IMR-90 (cell line): ENCODE results near the gene WDR49. TPM values are rescaled to one million over a fixed set of nuclear protein-coding genes. Genes with fewer than 3 reads are reported as not detected.

Source experiments
- ATAC-seq: fragments of 200-7000 bp; cut with Tn5 transposase; 2 replicates; pipeline ENCODE4 v1.9.1; 2020; ENCODE audit warnings: low read depth, mild to moderate bottlenecking, moderate library complexity
- BruUV-seq: library from RNA; stranded (reverse); fragments of 400-500 nt; replicated peaks from 2 replicates; lab custom pipeline; 2021; lab: Mats Ljungman, UMichigan
- CTCF ChIA-PET: fragments of 300-600 bp; formaldehyde crosslinking; extraction: SDS; loops from one replicate; lab custom pipeline; 2021; ENCODE audit warnings: antibody characterized with exemption; lab: Yijun Ruan, JAX
- POLR2A ChIA-PET: fragments of 300-600 bp; sonication (Branson Sonifier 250); formaldehyde crosslinking; loops from one replicate; lab custom pipeline; 2022; ENCODE audit warnings: antibody characterized with exemption; ENCODE audit not compliant: unreplicated experiment; lab: Charles Lee
- DNase-seq: peaks from one replicate; pipeline ENCODE4 v3.0.0; 2013
- H2AFZ ChIP-seq: replicated peaks from 2 replicates; pipeline ENCODE3; 2013; ENCODE audit warnings: low read length, mild to moderate bottlenecking; ENCODE audit not compliant: poor library complexity
- H2AK5ac ChIP-seq: 2 replicates; pipeline ENCODE4 v1.6.1; 2013; ENCODE audit warnings: low read depth, low read length, inconsistent platforms
- H2AK9ac ChIP-seq: replicated peaks from 2 replicates; pipeline ENCODE3; 2013; ENCODE audit warnings: mild to moderate bottlenecking, low read depth, low read length, moderate library complexity; ENCODE audit not compliant: poor library complexity
- H2BK120ac ChIP-seq: 2 replicates; pipeline ENCODE4 v1.6.1; 2013; ENCODE audit warnings: low read depth, low read length, inconsistent platforms
- H2BK15ac ChIP-seq: 3 replicates; pipeline ENCODE4 v1.6.1; 2013; ENCODE audit warnings: low read depth, low read length, inconsistent platforms
- H2BK20ac ChIP-seq: 2 replicates; pipeline ENCODE4 v1.6.1; 2013; ENCODE audit warnings: low read depth, mild to moderate bottlenecking, inconsistent platforms, low read length, moderate library complexity
- H2BK5ac ChIP-seq: 2 replicates; pipeline ENCODE4 v1.6.1; 2013; ENCODE audit warnings: mild to moderate bottlenecking, low read depth, low read length, inconsistent platforms; ENCODE audit not compliant: poor library complexity, severe bottlenecking
- H3K14ac ChIP-seq: replicated peaks from 2 replicates; pipeline ENCODE4 v1.6.1; 2013; ENCODE audit warnings: low read depth, low read length, inconsistent platforms
- H3K18ac ChIP-seq: 2 replicates; pipeline ENCODE4 v1.6.1; 2013; ENCODE audit warnings: low read depth, low read length, control low read depth
- H3K23ac ChIP-seq: 2 replicates; pipeline ENCODE4 v1.6.1; 2013; ENCODE audit warnings: low read depth, low read length, inconsistent platforms
- H3K27ac ChIP-seq: 2 replicates; pipeline ENCODE4 v1.5.1; 2013; ENCODE audit warnings: mild to moderate bottlenecking, control low read depth, low read length; ENCODE audit not compliant: insufficient read depth
- H3K27me3 ChIP-seq: 2 replicates; pipeline ENCODE4 v1.6.1; 2013; ENCODE audit warnings: low read length; ENCODE audit not compliant: control insufficient read depth, insufficient read depth
- H3K36me3 ChIP-seq: 2 replicates; pipeline ENCODE4 v1.6.1; 2013; ENCODE audit warnings: low read length, mixed read lengths; ENCODE audit not compliant: control insufficient read depth, insufficient read depth
- H3K4ac ChIP-seq: 2 replicates; pipeline ENCODE4 v1.6.1; 2013; ENCODE audit warnings: low read depth, low read length, inconsistent platforms
- H3K4me1 ChIP-seq: 2 replicates; pipeline ENCODE4 v1.6.1; 2013; ENCODE audit warnings: low read length, mixed read lengths; ENCODE audit not compliant: control insufficient read depth, insufficient read depth
- H3K4me2 ChIP-seq: 2 replicates; pipeline ENCODE4 v1.6.1; 2013; ENCODE audit warnings: low read depth, mild to moderate bottlenecking, control low read depth, low read length, moderate library complexity
- H3K4me3 ChIP-seq: 2 replicates; pipeline ENCODE4 v1.5.1; 2013; ENCODE audit warnings: low read depth, mild to moderate bottlenecking, control low read depth, low read length, moderate library complexity; ENCODE audit not compliant: insufficient read depth
- H3K56ac ChIP-seq: 2 replicates; pipeline ENCODE4 v1.6.1; 2013; ENCODE audit warnings: low read length, inconsistent platforms; ENCODE audit not compliant: insufficient read depth; ENCODE audit errors: extremely low read depth
- H3K79me1 ChIP-seq, 2 experiments: 2 replicates each; pipeline ENCODE4 v1.6.1; 2013; ENCODE audit warnings: low read length in 2 of 2, inconsistent platforms in 1 of 2, low read depth in 1 of 2
- H3K9ac ChIP-seq: 2 replicates; pipeline ENCODE4 v1.6.1; 2013; ENCODE audit warnings: low read depth, low read length, control low read depth
- H3K9me1 ChIP-seq: 2 replicates; pipeline ENCODE4 v1.6.1; 2013; ENCODE audit warnings: low read length, inconsistent platforms; ENCODE audit not compliant: insufficient read depth
- H3K9me3 ChIP-seq: 2 replicates; pipeline ENCODE4 v1.6.1; 2013; ENCODE audit warnings: low read length; ENCODE audit not compliant: control insufficient read depth, insufficient read depth
- H4K20me1 ChIP-seq: 2 replicates; pipeline ENCODE4 v1.6.1; 2013; ENCODE audit warnings: low read length, inconsistent platforms; ENCODE audit not compliant: insufficient read depth
- H4K5ac ChIP-seq: 2 replicates; pipeline ENCODE4 v1.6.1; 2013; ENCODE audit warnings: mild to moderate bottlenecking, low read depth, low read length, control low read depth
- H4K8ac ChIP-seq, 2 experiments: 2 replicates each; pipeline ENCODE4 v1.6.1; 2013; ENCODE audit warnings: low read depth in 2 of 2, low read length in 2 of 2, control low read depth in 1 of 2, inconsistent platforms in 1 of 2
- H4K91ac ChIP-seq: 2 replicates; pipeline ENCODE4 v1.6.1; 2013; ENCODE audit warnings: low read depth, low read length, inconsistent platforms; ENCODE audit not compliant: insufficient read depth
- CHD1 ChIP-seq: IDR thresholded peaks from 2 replicates; pipeline ENCODE4 v1.6.1; 2012; ENCODE audit warnings: low read depth, low read length, improper control_type of control experiment
- ELK1 ChIP-seq: fragments of 150-350 bp; IDR thresholded peaks from 2 replicates; pipeline ENCODE4 v1.6.1; 2016; ENCODE audit warnings: low read depth, mild to moderate bottlenecking, low read length, moderate library complexity, borderline replicate concordance
- MXI1 ChIP-seq: IDR thresholded peaks from 2 replicates; pipeline ENCODE4 v1.6.1; 2012; ENCODE audit warnings: low read depth, mild to moderate bottlenecking, low read length, moderate library complexity, borderline replicate concordance
- RAD21 ChIP-seq: IDR thresholded peaks from 2 replicates; pipeline ENCODE4 v1.6.1; 2012; ENCODE audit warnings: low read length, improper control_type of control experiment
- RCOR1 ChIP-seq: IDR thresholded peaks from 2 replicates; pipeline ENCODE4 v1.6.1; 2012; ENCODE audit warnings: mild to moderate bottlenecking, low read length, improper control_type of control experiment; ENCODE audit not compliant: insufficient replicate concordance
- RFX5 ChIP-seq: IDR thresholded peaks from 2 replicates; pipeline ENCODE4 v1.8.0; 2012; ENCODE audit warnings: low read depth, mild to moderate bottlenecking, low read length, moderate library complexity
- WGBS, 2 experiments: methylation state at CpG; one replicate each; pipeline versions ENCODE4 v1.1.5 to v1.1.7; 2013; ENCODE audit warnings: missing lambda C conversion rate in 2 of 2; ENCODE audit not compliant: insufficient read length in 1 of 2; ENCODE audit errors: extremely low coverage in 2 of 2; 5-methylcytosine and 5-hydroxymethylcytosine counted together
- dilution Hi-C: fragments of 300-500 bp; cut with HindIII; formaldehyde crosslinking; loops from one replicate; pipeline ENCODE4 v1.14.3; 2018; ENCODE audit warnings: low sequenced_read_pairs; ENCODE audit not compliant: unreplicated experiment
- in situ Hi-C: fragments of 300-500 bp; cut with MboI; formaldehyde crosslinking; loops from 3 replicates; pipeline ENCODE4 v1.14.3; 2019; ENCODE audit warnings: low sequenced_read_pairs, inconsistent platforms, mixed read lengths
- intact Hi-C: fragments of 100-400 bp; cut with micrococcal nuclease; formaldehyde crosslinking; loops from 2 replicates; pipeline ENCODE4 v1.10.0; 2022
- polyA plus RNA-seq, 3 experiments: library from polyadenylated mRNA; depleted of rRNA; stranded (reverse); fragments of >200 nt; gene quantifications; 2 replicates each; pipeline ENCODE4 v1.2.3, GENCODE V29; 2012; ENCODE audit warnings: low replicate concordance in 1 of 3
- total RNA-seq: library from RNA; depleted of rRNA; stranded (reverse); fragments of >200 nt; gene quantifications from 2 replicates; pipeline ENCODE4 v1.2.3, GENCODE V29; 2012

Gene WDR49
- total and polyA plus RNA-seq, 2 of the 4 experiments (the other 2 are of a cell fraction) = not detected

DNA sequence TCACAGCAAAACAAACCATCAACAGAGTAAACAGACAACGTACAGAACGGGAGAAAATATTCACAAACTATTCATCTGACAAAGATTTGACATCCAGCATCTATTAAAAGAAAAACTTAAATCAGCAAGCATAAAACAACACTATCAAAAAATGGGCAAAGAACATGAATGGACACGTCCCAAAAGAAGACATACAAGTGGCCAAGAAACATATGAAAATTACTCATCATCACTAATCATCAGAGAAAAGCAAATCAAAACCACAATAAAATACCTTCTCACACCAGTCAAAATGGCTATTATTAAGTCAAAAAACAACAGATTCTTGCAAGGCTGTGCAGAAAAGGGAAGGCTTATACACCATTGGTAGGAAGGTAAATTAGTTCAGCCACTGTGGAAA lies 166.2 kb downstream of the WDR49 start:
- H2BK5ac ChIP-seq = no peak overlapping the region
- no peaks in the 10 kb centered on the region for H3K27me3 ChIP-seq
- ATAC-seq = no peak
- H3K56ac ChIP-seq = no peak overlapping the region
- no peak overlapping the region for H2BK20ac ChIP-seq
- no peak overlapping the region for H4K5ac ChIP-seq
- no peak overlapping the region for H2AK9ac ChIP-seq
- TF ChIP-seq RAD21 (no peak), ELK1 (no peak), RCOR1 (no peak), RFX5 (no peak), MXI1 (no peak), CHD1 (no peak)
- no peak overlapping the region for H2BK15ac ChIP-seq
- H3K4me1 ChIP-seq = no peaks in the 10 kb centered on the region
- WGBS, 2 experiments = no CpG with 5 or more reads among the region's 3 CpGs
- H2AK5ac ChIP-seq = no peak overlapping the region
- dilution Hi-C loops = no loop called here
- H3K18ac ChIP-seq = no peak overlapping the region
- no peak overlapping the region for H2BK120ac ChIP-seq
- no peak overlapping the region for H3K14ac ChIP-seq
- no peak for DNase-seq
- intact Hi-C loops = no loop called here
- H3K4ac ChIP-seq = no peak overlapping the region
- H3K27ac ChIP-seq = no peak overlapping the region
- CTCF ChIA-PET = no interaction called here
- H3K79me1 ChIP-seq = no peaks in the 10 kb centered on the region
- H3K36me3 ChIP-seq = no peaks in the 10 kb centered on the region
- no peak overlapping the region for H4K91ac ChIP-seq
- no peak overlapping the region for H3K4me2 ChIP-seq
- no peaks in the 10 kb centered on the region for H3K9me1 ChIP-seq
- no peak overlapping the region for H3K4me3 ChIP-seq
- H3K23ac ChIP-seq = no peak overlapping the region
- POLR2A ChIA-PET = no interaction called here
- in situ Hi-C loops = no loop called here
- H3K9ac ChIP-seq = no peak overlapping the region
- no TSS peak for BruUV-seq
- no peak overlapping the region for H2AFZ ChIP-seq
- peaks cover 2% of the 10 kb centered on the region; the same call in 1 of the 2 replicates for H3K9me3 ChIP-seq
- H4K8ac ChIP-seq = no peak overlapping the region
- no peaks in the 10 kb centered on the region for H4K20me1 ChIP-seq
